ENCODE data around the gene RNF214.

DNA sequence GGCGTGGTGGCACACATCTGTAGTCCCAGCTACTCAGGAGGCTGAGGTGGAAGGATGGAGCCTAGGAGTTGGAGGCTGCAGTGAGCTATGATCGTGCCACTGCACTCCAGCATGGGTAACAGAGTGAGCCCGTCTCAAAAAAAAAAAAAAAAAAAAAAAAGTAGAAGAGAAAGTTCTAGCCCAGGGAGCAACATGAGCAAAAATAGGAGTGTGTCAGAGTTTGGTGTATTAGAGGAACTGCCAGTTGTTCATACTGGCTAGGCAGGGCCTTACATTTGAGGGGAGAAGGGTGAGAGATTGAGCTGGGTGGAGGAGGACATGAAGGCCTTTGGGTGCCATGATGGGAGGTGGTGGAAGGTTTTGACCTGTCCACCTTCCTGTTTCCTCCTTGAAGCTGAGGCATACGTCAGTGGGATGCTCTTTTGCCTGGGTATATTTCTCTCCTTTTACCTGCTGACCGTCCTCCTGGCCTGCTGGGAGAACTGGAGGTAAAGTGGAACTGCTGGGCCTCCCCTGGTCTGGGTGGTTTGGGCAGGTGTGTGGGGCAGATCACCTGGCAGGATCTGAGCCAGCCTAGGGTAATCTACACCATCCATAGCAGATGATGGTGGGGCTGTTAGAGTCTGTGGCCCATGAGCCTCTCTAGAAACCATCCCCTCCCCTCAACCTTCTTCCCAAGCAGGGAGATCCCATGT, 46.6 kb upstream of the RNF214 start:
- TF ChIP-seq, protein P1, sequence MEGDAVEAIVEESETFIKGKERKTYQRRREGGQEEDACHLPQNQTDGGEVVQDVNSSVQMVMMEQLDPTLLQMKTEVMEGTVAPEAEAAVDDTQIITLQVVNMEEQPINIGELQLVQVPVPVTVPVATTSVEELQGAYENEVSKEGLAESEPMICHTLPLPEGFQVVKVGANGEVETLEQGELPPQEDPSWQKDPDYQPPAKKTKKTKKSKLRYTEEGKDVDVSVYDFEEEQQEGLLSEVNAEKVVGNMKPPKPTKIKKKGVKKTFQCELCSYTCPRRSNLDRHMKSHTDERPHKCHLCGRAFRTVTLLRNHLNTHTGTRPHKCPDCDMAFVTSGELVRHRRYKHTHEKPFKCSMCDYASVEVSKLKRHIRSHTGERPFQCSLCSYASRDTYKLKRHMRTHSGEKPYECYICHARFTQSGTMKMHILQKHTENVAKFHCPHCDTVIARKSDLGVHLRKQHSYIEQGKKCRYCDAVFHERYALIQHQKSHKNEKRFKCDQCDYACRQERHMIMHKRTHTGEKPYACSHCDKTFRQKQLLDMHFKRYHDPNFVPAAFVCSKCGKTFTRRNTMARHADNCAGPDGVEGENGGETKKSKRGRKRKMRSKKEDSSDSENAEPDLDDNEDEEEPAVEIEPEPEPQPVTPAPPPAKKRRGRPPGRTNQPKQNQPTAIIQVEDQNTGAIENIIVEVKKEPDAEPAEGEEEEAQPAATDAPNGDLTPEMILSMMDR (IDR thresholded peaks at IDR 0.05; ENCODE audit: low read depth, low read length, poor library complexity, severe bottlenecking) = no peak
- TF ChIP-seq EZH2phosphoT487 (IDR thresholded peaks at IDR 0.05; ENCODE audit: borderline replicate concordance, low read length) = no peak
